GM18868 (cell line): ENCODE results near the gene ELK4.
A peak's percentile ranks its signal among the peaks of the same experiment; 100 is the strongest.

Experiments used
- ATAC-seq: cut with Tn5 transposase; IDR thresholded peaks from one replicate; pipeline ENCODE4 v1.9.1; 2021; ENCODE audit warnings: mild to moderate bottlenecking, moderate library complexity; ENCODE audit not compliant: unreplicated experiment

ELK4 gene, protein sequence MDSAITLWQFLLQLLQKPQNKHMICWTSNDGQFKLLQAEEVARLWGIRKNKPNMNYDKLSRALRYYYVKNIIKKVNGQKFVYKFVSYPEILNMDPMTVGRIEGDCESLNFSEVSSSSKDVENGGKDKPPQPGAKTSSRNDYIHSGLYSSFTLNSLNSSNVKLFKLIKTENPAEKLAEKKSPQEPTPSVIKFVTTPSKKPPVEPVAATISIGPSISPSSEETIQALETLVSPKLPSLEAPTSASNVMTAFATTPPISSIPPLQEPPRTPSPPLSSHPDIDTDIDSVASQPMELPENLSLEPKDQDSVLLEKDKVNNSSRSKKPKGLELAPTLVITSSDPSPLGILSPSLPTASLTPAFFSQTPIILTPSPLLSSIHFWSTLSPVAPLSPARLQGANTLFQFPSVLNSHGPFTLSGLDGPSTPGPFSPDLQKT

DNA sequence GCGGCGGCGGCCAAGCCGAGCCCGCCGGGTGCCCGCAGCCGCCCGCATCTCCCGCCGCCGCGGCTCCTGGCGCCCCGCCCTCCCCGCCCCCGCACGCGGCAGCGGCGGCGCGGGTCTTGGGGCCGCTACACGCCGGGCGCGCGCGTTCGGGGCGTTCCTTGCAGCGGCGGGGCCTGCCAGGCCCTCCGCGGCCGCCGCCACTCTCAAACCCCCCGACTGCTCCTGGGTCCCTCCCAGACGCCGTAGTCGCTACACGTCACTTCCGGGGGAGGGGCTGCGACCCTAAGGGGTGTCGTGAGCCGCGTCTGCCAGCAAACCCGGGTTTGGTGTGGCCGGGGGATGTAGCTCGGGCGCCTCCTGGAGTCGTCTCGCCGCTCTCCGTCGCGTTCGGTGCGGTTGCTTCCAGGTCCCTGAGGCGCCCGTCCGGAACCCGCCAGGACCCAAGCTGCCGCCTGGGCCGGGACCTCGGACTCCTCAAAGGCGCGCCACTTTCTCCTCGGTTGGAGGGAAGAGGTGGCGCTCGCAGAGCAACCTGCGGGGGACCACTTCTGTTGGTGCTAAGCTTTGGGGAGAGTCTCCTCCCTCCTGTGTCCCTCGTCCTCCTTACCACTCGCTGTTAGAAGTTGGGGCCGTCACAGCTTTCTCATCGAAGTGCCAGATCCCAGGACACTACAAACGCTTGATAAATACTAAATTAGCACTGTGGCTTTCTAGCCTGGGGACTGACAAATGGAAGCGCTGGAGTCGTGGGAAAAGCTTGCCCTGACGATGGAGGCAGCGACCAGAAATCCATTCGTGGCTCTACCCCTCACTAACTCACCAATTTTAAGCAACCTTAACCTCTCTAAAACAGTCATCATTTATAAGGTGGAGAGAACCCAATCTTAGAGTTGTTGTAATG is at the start of gene ELK4:
TSS of gene ELK4 (minus strand) at position 244 of the 901 bp plus-strand sequence. CDS start 8,129 bp downstream, outside the sequence.
- peak; percentile 78 for ATAC-seq

DNA sequence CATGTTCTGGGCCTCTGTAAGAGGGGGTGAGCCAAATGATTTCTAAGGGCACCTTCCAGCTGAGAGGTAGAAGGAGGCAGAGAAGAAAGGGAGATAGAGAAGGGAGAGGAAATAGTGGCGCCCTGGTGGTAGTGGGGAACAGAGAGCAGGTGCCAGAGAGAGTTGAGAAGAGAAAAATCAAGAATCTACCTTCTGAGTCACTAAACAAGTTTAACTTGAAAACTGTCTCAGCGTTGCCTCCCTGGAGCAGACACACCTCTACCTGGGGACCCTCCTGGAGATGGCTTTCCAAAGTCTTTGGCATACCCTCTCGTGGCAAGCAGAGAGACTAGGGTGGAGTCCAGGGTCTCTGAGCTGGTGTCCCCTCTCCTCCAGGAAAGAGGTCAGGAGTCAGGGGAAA is 49.6 kb upstream of the ELK4 start:
- ATAC-seq = no peak

DNA sequence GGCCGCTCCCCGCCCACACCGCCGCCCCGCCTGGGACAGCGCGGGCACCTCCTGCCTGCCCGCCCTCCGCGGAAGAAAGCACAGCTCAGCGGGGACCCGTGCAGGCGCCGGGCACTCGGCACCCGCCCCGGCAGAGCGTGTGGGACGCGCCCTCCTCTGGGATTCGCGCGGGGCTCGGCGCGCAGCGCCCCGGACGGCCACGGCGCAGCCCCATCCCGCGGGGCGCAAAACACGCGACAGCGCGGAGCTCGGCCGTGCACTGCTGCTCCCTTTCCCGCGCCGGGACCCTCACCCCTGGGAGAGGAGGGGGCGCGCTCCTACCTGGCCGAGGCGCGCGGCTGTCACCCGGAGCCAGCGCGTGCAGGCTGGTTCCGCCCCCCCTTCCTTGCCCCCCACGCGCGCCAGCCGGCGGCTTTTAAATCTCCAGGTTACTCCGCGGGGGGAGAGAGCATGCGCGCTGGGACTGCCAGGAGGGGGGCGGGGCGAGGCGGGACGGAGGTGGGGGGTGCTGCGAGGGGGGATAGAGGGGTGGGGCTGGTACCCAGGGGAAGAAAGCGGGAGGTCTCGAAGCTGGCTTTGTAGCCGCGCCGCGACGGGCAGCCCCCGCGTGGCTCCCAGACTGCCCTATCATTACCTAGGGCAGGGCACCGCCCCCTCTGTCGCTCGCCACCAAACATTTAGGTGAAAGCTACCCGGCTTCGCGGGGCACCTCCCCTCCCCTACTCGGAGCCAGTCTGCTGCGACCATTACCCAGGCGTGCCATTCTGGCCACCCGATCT is 48.5 kb upstream of the ELK4 start, which contains the start of gene SLC45A3:
TSS of gene SLC45A3 (minus strand) at position 437 of the 779 bp plus-strand sequence. CDS start 15,853 bp downstream, outside the sequence.
- ATAC-seq = peak; percentile 59

DNA sequence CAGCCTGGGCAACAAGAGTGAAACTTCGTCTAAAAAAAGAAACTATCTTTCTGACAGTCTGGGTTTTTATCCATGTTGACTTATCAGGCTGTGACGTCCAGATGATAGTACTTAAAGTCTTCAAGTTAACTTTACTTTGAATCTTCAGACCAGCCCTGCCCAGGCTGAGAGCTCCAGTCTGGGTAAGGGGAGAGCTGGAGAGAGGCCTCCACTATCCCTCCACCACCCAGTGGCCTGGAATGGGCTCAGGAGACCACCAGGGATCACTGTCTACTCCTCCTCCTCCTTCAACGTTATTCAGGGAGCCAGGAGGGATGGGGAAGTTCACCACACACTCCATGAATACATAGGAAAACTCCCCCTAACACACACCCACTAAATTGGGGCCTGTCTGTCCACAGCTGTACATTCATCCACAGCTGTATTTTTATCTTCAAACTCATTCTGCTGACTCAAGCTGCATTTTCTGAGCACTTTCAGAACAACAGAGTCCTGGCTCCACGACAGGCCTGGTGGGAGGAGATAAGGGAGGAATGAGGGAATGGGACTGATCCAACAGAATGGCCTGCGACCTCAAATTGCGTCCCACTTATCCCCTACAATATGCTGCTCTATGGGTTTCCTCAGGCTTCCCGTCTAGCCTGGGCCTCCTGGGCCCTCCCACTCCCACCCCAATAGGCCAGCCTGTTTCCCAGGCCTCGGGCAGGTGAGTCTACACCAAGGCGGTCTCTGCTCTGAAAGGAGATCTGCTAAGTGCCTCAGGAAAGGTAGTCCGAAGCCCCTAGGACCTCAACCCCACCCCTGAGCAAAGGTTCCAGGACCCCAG is 46.7 kb upstream of the ELK4 start:
- ATAC-seq = no peak

DNA sequence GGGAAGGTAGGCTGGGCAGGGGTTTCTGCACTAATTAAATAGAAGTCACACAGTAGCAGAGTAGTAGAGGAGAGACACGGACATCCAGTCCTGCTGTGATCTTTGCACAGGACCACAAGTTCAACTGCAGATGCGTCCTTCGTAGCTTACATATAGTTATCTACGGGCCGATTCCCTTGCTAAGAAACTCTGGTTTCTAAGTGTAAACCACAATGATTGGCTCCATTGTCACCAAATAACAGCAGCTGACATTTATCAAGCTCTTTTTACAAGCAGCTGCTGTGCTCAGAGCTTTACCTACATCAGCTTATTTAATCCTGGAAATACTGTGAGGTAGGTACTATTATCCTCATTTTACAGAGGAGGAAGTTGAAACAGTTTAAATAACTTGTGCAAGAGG is 45.4 kb upstream of the ELK4 start:
- no peak for ATAC-seq

DNA sequence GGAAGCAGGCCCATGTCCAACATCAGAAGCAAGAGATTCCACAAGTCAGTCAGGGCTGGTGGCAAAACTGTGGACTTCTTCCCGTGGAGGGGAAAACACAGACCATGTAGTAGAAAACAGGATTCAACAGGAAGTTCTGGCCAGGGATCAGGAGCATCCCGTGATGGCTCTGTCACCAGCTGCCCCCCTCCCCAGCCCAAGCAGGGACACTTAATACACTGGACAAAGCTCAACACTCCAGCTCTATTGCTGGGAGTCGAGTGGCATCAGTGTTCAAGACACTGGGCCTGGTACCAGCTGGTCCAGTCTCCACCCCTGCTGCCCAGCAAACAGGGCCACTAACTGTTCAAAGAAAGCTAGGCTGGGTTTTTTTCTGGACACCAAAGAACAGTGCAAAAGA is 44.8 kb upstream of the ELK4 start:
- no peak for ATAC-seq

DNA sequence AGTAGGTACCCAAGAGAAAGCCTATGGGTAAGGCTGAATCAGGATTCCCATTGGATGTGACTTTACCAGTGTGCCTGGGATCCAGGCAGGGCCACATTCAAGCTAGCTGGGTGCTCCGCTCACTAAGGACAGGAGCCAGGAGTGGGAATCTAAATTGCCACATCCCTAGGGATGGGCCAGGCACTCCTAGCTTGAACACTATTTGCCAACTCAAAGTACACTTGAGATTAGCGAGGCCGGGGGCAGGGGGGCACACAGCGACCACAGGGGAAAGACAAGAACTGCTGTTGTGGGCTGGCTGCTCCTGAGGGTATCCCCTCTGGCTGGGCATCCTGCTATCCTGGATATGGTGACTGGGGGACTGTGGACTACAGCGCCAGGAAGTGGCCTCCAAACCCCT is 44.2 kb upstream of the ELK4 start:
- ATAC-seq = no peak

DNA sequence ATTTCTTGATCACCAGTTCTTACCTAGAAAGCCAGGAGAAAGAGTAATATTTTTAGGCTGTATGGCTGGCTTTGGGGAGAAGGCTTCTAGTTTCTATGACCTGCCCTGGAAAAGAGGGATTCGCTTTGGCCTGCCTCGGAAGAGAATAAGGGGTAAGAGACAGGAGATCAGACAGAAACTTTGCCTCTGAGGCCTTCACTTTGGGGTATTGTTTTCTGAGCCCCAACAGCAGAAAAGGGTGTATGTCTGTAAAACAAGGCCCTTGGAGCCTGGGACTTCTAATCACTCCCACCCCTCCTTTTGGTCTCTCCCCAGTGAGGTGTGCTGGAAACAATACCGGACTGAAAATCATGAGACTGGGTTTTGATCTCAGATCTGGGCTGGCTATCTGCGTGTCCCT is 43.4 kb upstream of the ELK4 start:
- ATAC-seq = no peak

DNA sequence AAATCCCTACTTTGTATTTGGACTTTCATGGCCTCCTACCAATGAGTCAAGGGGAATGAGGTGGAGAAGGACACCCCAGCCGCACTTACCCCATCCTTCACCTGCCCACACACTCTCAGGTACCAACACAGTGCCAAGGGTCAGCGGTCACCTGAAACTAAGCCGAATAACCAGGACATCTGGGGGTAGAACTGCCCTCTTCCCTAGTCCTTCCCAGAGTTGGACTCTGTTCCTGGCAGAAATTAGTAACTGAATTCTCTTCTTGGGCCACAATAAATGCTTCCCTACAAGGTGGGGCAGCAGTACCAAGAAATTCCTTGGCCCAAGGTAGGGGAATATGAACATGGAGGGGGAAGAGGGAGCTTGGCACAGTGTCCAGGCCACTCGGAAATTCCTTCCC is 41.2 kb upstream of the ELK4 start:
- ATAC-seq = no peak

DNA sequence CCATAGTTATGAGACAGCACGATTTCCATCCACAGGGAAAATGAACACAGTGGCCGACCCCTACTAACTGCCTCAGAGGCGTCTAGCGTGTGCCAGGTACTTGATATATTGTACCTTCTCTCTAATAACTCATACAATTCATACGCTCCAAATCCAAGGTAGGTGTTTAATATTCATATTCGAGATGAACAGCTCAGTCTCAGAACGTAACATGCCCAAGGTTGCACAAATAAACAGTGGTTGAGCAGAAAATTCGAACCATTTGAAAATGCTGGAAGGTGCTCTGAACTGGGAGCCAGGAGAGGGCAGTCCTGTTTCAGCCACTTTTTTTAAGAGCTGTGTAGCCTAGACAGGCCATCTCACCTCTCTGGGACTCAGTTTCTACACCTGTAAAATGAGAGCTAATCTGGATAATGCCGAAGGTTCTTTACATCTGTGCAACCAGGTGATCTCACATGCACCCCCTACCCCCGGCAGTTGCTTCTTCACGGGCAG is 40.6 kb upstream of the ELK4 start:
- no peak for ATAC-seq

DNA sequence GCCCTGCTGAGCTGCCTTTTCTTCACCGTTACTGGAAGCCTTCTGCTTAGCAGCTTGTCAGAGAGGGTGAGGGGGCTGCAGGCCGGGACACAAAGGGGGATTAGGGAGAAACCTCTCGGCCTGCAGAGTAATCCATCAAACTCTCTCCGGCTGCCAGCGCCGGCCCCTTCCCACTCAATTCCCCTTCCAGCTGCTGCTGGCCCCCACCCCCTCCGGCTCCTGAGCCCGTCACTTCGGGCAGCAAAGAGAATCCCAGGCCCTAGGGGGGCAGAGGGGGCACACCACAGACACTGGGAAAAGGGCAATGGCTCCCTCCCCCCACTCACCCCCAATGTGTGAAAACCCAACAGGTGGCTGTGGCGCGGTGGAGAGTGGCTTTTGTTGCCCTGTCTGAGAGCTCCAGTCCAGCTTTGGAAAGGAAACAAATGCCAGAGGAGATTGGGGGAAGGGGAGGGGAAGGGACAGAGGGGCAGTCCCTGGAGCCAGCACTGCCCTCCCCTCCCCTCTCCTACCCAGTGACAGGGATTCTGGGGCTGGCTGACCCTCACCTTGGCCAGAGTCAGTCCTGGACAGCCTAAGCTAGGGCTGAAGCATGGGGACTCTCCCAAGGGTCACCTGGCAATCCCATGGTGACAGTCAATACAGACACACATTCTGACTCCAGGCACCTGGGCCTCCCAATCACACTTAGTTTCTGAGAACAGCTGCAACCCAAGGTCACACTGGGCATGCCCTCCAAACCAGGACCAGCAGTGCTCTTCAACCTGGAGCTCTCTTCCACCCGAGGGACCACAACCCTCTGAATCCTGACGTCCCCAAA is 39.0 kb upstream of the ELK4 start:
- no peak for ATAC-seq

DNA sequence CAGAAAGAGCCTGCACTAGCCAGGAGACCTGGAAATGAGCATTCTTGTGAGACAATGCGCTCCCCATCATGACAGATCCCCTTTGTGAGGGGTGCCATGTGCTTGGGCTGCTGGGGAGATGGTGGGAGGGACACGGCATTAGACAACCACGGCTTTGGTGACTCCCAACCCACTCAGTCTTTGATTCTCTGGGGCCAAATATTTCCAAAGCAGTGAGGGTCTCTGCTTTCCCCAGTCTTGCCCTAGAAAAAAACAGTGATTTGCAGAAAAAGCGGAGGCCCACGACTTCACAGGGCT is 38.3 kb upstream of the ELK4 start:
- ATAC-seq = no peak

DNA sequence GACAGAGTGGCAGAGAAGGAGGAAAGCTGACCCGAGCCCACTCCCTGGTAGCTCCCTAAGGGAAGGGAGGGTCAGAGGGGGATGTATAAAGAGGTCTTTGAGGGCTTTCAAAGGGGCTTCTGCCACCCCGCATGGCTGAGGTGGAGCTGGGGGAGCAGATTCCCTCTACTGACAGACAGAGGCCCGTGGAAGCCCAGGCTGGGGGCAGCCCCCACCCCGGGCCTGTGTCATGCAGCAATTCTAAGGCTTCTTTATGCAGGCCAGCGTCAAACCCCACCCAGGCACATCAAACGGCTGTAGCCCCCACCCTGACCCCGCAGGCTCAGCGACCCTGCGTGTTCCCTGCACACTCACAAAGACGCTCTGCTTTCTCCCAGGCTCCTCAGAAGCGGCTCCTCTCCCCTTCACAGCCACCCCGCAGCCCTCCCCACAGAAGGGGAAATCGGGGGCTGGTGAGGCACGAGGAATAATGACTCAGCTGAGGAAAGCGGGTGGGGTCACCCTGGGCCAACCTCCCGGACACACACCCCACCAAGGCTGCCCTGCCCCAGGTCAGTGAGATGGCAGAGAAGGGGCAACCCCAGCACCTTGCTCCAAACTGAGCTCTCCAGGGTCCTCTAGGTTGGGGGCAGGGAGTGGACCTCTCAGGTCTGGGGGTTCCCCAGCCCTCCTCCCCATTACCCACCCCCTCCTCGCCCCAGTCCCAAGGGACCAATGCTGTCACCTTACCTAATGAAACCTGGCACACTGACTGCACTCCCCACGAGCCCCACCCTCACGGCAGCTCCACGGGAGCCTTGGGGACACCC is 37.7 kb upstream of the ELK4 start:
- ATAC-seq = peak; percentile 37

DNA sequence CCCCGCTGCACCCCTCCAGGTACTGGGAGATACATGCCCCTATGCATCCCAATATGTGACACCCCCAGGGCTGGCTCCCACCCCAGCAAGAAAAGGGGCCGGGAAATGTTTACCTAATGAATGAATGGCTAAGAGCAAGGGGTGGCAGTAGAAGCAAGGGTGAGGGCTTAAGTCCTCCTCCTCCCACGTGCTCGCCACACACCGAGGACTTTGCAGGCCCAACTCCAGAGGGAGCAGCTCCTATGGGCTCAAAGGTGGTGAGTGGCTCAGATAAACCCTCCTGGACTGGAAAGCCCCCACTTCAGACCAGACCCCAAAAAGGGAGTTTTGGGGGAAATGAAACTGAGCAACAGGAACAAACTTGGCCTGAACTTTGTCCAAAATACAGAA is 37.1 kb upstream of the ELK4 start:
- ATAC-seq = peak; percentile 31

DNA sequence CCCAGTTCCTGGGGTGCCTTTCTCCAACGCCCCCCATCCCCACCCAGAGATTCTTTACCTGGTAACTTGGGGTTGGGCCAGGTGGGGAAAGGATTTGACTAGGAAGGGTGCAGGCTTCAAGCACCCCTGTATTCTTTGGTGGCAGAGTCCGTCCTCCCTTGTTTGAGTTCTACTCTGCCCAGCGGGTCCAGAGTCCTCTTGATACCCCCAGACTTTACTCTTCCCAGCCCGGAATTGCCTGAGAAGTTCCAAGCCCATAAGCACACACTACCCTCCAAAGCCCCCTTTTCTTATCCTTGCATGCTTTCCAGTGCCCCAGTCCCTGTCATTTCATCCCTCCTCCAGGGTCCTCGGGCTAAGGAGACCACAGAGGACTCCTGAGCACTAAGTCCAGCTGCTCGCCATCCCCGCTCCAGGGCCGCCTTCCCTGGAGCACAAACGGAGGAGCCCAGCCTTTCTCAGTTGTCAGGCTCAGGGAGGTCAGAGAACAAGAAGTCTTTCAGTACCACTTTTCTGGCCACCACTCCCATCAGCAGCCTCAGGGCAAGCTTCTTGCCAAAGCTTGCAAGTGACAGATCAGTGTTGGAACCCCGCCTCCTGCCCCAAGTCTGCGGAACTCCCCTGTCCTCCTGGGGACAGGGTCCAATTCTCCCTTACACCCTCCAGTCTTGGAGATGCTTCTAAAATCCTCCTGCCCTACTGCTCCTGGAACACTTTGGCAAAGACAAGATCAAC is 36.3 kb upstream of the ELK4 start:
- no peak for ATAC-seq

DNA sequence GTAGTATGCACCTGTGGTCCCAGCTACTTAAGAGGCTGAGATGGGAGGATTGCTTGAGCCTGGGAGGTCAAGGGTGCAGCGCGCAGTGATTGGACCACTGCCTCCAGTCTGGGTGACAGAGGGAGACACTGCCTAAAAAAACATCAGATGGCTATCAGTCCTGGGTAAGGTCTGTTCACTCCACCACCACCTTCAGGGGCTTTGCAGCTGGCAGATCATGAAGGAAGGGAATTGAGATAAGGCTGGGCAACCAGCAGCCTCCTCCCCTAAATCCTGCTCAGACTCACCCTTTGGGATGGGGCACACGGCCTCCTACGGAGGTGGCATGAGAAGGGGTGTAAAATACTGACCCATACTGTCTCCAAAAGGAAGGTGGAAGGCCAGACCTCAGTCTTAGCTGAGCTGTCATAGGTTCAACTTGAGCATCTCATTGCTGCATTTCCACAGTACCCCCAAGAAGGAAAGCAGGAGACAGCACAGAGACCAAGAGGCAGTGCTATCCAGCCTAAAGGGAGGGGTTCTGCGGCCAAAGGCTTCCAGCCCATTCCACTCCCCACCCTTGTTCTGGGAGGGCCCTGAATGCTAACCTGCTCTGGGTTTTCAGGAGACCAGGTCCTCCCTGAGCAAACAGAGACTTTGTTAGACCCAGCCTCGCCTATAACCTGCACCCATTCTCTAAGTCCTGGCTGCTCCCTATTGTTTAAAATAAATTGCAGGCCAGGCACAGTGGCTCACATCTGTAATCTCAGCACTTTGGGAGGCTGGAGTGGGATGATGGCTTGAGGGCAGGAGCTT is 34.8 kb upstream of the ELK4 start:
- ATAC-seq = no peak
